ENCODE measurements around the gene PRDM15.

Gene PRDM15

GRCh38 chr21:41779659-41780058 lies 99.5 kb downstream of the PRDM15 start:
- no peak for DNase-seq
- ATAC-seq = no peak

- no peak for ATAC-seq
- DNase-seq = no peak
These were observed 100.1 kb downstream of the PRDM15 start for GRCh38 chr21:41778930-41779600.

- ATAC-seq (no peak), DNase-seq (peak; percentile 54)
These were observed 101.0 kb downstream of the PRDM15 start for GRCh38 chr21:41777951-41778815.

GRCh38 chr21:41776778-41777177 lies 102.4 kb downstream of the PRDM15 start:
- DNase-seq (no peak), ATAC-seq (no peak)

GRCh38 chr21:41775149-41775472 lies 104.0 kb downstream of the PRDM15 start:
- DNase-seq = no peak
- ATAC-seq = no peak

- DNase-seq = no peak
- no peak for ATAC-seq
These were observed 104.5 kb downstream of the PRDM15 start for GRCh38 chr21:41774467-41775148.

GRCh38 chr21:41772351-41773080 lies 106.6 kb downstream of the PRDM15 start:
- ATAC-seq (no peak), DNase-seq (no peak)

GRCh38 chr21:41771625-41771945 lies 107.6 kb downstream of the PRDM15 start:
- ATAC-seq = no peak
- DNase-seq = no peak

GRCh38 chr21:41770901-41771624 lies 108.1 kb downstream of the PRDM15 start:
- no peak for DNase-seq
- no peak for ATAC-seq

GRCh38 chr21:41769933-41770332 lies 109.2 kb downstream of the PRDM15 start:
- DNase-seq = no peak
- ATAC-seq = no peak

GRCh38 chr21:41769521-41769920 lies 109.6 kb downstream of the PRDM15 start:
- no peak for DNase-seq
- no peak for ATAC-seq

- DNase-seq = no peak
- no peak for ATAC-seq
These were observed 110.0 kb downstream of the PRDM15 start for GRCh38 chr21:41769111-41769510.

GRCh38 chr21:41768437-41769042 lies 110.6 kb downstream of the PRDM15 start:
- DNase-seq = peak; percentile 24
- no peak for ATAC-seq

- DNase-seq = peak; percentile 16
- no peak for ATAC-seq
These were observed 111.3 kb downstream of the PRDM15 start for GRCh38 chr21:41767606-41768436.

GRCh38 chr21:41766883-41767605 lies 112.1 kb downstream of the PRDM15 start, which contains the start of gene RIPK4:
TSS of gene RIPK4 (minus strand) at chr21:41767052. CDS start at chr21:41767041, 11 bp downstream.
- DNase-seq = peak; percentile 72

GRCh38 chr21:41765973-41766882 lies 112.9 kb downstream of the PRDM15 start:
- ATAC-seq (no peak), DNase-seq (no peak)

More at GRCh38 chr21:41766883-41767605, 112.1 kb downstream of the PRDM15 start, which contains the start of gene RIPK4:
- peak; percentile 67 for ATAC-seq

GRCh38 chr21:41765420-41765821 lies 113.7 kb downstream of the PRDM15 start:
- DNase-seq = no peak
- no peak for ATAC-seq
